RWPE1 (cell line): ENCODE measurements around the gene RIC8B.

ENCODE experiments used
- CTCF ChIA-PET: fragments of 350-600 bp; sonication (Branson Sonifier 250); formaldehyde crosslinking; extraction: SDS; loops from one replicate; lab custom pipeline; 2021; lab: Yijun Ruan, JAX
- POLR2A ChIA-PET: fragments of 400-600 bp; formaldehyde crosslinking; extraction: SDS; loops from one replicate; lab custom pipeline; 2020; ENCODE audit warnings: antibody characterized with exemption; ENCODE audit not compliant: low non-redundant PET; lab: Yijun Ruan, JAX
- DNase-seq: peaks from one replicate; pipeline ENCODE4 v3.0.0; 2012; ENCODE audit warnings: low spot score
- H3K27ac ChIP-seq: fragments of 450-650 bp; 2 replicates; pipeline ENCODE4 v1.5.1; 2017
- CTCF ChIP-seq: fragments of 450-650 bp; conservative IDR thresholded peaks from 2 replicates; pipeline ENCODE4 v1.5.1; 2017; ENCODE audit warnings: low read depth, mild to moderate bottlenecking

The RIC8B gene

GRCh38 chr12:106757623-106758348 is 16.7 kb upstream of the RIC8B start:
- POLR2A ChIA-PET: no interaction called here
- no peak for TF ChIP-seq CTCF
- CTCF ChIA-PET: interaction anchor here (0.6 to 0.7 kb wide), 3 partner anchors 230 to 904 kb away, joined by 3 to 5 read pairs (median 4); partner anchors contain the start of gene POLR3B
- DNase-seq: no peak
- H3K27ac ChIP-seq: no peak overlapping the region

DNA sequence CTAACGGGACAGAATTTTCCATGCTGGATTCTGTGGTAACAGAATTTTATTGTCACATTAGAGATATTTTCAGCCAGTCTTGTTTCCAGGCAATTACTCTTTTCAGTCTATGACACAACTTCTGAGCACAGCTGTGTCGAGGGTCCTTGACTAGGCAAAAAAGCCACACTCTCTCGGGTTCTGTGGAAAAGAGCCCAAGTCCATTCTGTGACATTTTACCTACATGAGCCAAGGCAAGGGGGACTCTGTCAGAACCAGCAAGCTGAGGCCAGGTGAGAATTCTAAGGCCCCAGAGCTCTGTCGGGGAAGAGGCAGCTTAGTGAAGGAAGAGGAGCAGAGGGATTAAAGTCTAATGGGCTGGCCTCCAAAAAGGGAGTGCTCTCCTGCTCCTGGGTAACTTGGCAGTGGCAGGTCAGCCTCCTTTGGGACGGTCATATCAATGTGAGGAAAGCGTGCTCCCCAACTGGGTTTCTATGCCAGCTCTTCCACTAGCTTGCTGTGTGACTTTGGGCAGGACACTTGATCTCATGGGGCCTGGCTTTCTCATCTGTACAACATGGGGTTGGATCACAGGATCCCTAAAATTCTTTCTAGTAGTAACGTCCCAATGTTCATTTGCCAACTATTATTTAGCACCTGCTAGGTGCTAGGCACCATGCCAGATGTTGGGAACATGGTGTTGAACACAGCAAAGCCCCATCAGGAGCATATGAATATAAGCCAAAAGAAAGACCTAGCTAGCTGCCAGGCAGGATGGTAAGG is 16.0 kb upstream of the RIC8B start:
- ChIA-PET CTCF (interaction anchor here (0.6 to 0.7 kb wide), 2 partner anchors 401 to 903 kb away, joined by 4 to 5 read pairs; partner anchors contain the start of gene POLR3B), POLR2A (no interaction called here)
- no peak for DNase-seq
- no peak for TF ChIP-seq CTCF
- no peak overlapping the region for H3K27ac ChIP-seq

DNA sequence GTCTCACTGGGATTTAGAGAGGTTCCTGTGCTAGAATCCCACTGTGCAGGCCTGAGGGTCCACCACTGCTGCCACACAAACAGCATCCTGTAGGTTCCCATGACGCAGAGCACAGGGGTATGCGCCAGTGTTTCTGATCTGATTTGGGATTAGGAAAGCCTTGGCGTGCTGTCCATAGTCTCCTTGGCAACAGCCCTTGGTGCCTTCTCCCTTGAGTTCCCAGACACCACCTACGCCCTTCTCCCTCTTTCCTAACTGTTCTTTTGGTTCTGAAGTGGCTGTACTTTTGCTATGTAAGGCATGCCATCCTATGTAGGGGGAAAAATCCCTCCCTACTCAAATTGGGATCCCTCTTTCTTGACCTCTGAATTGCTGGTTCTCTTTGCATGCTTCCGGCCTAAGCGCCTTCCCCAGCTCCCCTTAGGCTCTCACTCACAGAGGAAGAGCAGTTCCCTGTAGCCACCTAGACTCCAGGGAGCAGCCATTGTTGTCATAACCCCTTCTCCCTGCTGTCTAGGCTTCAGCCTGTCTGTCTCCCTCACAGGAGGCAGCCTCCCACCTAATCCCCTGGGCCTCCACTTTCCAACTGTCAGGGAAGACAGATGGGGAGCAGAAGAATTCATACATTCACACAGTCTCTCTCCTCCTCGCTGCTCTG is 14.8 kb upstream of the RIC8B start:
- ChIA-PET POLR2A (no interaction called here), CTCF (no interaction called here)
- no peak for TF ChIP-seq CTCF
- H3K27ac ChIP-seq: no peak overlapping the region
- DNase-seq: no peak

- no peak overlapping the region for H3K27ac ChIP-seq
- POLR2A ChIA-PET: no interaction called here
- DNase-seq: no peak
- CTCF ChIA-PET: no interaction called here
- TF ChIP-seq CTCF: no peak
These were observed 14.3 kb upstream of the RIC8B start for GRCh38 chr12:106760184-106760531.

- TF ChIP-seq CTCF: no peak
- POLR2A ChIA-PET: no interaction called here
- H3K27ac ChIP-seq: no peak overlapping the region
- CTCF ChIA-PET: interaction anchor here (0.6 to 1.0 kb wide), 2 partner anchors 134 to 440 kb away, joined by 3 to 4 read pairs; no protein-coding TSS in a partner anchor
- no peak for DNase-seq
These were observed 10.3 kb upstream of the RIC8B start for GRCh38 chr12:106764220-106764619.

DNA sequence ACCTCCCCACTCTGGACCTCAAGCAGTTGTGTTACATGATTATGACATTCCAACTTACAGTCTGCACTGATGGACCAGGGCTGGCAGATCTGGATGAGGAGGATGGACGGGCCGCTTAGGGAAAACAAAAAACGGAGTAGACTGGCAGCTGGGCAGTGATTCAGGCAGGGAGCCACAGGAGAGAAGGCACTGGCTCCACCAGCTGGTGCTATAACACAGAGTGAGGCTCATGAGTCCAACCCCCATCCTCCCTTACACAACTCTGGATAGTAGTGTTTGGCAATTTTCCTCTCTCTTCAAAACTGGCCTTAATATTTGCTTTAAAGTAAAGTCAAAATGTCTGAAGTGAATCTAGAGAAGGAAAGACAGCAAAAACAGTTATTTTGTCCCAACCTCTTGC is 9.7 kb upstream of the RIC8B start:
- CTCF ChIA-PET: no interaction called here
- POLR2A ChIA-PET: no interaction called here
- no peak overlapping the region for H3K27ac ChIP-seq
- no peak for TF ChIP-seq CTCF
- DNase-seq: no peak
